NCI-H446 (cell line): ENCODE data around the gene PTBP1.

Experiments
- DNase-seq, 2 experiments: peaks; one replicate each; lab custom pipeline; 2025; lab: John Stamatoyannopoulos, UW

Gene PTBP1

DNA sequence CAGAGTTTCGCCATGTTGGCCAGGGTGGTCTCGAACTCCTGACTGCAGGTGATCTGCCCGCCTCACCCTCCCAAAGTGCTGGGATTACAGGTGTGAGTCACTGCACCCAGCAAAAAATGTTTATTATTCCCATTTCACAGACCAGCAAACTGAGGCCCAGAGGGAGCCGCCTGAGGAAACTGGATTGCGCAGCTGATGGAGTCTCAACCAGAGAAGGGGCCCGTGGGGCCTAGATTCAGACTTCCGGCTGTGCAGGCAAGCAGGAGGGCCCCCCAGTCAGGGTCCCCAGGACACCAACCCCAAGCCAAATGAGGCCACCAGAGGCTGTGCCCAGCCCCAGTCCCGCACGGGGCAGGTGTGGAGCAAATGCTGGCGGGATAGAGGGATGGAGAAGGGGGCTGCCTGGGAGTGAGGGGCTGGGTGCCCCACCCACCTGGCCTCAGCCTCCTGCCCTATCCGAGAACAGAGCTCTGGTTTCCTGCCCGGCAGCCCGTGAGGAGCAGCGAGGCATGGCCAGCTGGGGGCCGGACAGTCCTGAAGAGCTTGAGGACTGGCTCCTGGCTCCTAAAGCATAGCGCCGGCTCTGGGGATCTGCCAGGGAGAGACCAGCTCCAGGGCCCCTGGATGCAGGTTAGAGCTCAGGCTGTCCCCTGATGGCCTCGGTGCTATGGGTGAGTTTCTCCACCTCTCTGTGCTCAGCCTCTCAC, 24.4 kb upstream of the PTBP1 start:
- DNase-seq = no peak

DNA sequence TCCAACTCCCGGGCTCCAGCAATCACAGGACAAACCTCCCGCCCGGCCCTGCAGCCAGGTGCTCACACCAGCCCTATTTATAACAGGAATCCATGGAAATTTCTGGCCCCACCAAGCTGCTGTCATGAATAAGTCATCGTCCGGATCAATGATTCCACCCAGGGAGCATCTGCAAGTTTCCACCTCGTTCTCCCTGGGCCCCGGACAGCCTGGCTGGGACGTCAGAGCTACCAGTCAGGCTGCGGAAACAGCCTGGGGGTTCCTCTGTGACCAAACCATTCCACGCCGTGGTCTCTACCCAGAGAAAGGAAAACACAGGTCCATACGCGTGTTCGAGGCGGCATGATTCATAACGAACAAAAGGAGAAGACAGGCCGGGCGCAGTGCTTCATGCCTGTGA, 20.7 kb upstream of the PTBP1 start:
- DNase-seq = no peak

DNA sequence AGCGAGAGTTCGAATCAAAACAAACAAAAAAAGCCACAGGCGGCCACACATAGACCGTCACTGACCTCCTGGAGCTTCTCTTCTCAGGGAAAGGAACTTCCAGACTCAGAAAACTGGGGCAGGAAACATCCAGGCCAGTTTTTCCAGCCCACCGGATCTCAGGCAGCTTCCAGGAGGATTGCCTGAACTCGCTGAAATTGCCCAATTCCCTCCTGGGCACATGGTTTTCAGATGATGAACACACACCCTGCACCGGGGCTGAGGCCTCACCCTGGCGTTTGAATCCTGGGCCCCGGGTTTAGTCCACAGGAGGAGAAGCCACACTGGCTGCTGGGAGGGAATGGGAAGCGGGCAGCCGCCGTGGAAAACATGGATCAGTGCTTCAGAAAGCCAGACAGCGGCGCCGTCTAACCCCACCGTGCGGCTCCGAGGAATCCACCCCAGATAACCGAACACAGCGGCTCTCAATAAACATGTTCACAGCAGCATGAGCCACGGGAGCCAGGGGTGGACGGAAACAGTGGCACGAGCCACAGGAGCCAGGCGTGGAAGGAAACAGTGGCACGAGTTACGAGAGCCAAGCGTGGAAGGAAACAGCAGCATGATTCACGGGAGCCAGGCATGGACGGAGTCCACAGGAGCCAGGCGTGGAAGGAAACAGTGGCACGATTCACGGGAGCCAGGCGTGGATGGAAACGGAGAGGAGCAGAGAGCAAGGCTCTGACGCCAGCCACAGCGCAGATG, 18.2 kb upstream of the PTBP1 start:
- DNase-seq = peak in 1 of 2 experiments; percentile 38

DNA sequence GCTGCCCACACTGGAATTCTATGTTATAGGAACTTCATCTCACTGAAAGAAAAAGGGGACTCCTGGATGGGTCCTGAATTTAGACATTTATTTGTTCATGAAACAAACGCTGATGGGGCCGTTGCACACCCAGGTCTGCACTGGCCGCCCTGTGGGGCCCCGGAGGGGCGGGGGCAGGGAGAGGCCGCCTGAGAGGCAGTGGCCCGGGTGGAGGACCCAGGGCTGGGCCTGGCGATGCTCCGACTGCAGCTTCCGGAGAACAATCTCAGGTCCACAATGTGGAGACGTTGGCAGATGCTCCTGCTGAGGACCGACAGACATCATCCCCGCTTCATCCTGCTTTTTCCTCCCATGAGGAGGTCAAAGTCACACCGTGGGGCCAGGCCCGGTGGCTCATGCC, 16.3 kb upstream of the PTBP1 start:
- DNase-seq = no peak

DNA sequence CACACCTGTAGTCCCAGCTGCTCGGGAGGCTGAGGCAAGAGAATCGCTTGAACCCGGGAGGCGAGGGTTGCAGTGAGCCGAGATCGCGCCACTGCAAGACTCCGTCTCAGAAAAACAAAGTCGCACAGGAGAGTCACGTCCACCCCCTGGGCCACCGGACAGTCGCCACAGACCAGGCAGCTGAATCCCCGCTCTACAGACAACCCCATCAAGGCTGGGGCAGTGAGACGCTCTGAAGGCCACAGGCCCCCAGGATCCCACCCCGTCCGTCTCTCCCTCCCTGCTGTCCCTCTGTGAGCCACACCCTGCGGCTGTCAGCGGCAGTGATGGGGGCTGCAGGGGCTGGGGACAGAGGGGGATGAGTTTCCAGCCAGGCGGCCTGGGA, 15.5 kb upstream of the PTBP1 start:
- DNase-seq = no peak

DNA sequence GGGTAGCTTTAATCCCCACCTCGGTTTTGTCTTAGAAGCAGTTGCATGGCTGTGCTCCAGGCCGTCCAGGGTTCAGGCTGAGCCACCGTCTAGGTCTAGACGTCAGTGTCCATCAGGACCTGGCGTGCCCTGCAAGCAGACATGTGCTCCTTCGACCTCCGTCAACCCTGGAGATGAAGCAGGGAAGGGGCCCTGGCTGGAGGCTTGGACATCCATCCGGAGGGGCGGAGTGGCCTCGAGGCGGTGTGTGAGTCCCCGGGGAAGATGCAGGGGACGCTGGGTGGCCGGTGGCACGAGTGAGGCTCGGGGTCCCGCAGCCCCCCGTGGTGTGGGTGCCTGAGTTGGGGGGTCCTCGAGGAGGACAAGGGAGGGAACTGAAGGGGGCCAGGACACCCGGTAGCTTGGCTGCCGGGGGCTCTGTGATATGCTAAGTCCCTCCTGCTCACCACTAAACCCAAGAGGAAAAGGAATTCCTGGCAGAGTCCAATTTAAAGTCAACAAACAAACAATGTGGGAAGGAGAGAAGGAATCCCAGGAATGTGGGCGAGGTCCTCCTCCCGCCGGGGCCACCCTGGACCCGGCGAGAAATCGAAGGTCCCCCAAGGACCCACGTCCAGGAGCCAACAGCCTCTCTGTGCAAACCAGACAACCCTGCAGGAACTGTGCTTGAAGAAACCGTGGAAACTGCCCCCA, 14.9 kb upstream of the PTBP1 start:
- DNase-seq = no peak

DNA sequence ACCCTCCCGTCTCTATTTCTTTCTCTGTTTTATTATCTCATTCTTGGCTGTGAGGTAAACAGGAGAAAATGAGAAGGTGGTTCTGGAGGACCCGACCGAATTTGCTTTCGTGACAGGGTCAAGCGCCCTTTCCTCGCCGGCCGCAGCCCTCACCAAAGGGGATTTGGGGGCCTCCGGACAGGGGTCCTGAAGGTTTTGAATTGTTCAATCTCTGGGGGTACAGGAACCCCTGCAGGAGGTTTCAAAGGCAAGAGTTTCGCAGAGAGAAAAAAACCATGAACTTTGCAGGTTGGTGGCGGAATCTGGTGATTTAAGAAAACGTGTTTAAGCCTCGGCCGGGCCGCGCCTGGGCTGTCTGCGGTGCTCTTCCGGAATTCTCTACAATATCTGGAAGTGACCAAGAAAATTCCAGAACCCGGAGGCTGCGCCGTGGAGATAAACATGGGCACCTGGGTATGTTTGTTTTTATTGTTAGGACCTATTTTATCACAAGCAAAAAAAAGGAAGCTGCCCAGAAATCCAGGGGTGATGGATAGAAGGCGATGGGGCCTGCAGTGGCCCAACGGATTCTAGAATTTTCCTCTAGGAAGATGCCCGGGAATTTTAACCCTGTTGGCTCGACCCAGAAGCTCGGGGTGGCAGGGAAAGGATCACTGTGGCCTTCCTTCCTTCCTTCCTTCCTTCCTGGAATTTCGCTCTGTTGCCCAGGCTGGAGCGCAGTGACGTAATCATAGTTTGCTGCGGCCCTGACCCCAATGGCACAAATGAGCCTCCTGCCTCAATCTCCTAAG, 14.2 kb upstream of the PTBP1 start:
- DNase-seq = no peak

DNA sequence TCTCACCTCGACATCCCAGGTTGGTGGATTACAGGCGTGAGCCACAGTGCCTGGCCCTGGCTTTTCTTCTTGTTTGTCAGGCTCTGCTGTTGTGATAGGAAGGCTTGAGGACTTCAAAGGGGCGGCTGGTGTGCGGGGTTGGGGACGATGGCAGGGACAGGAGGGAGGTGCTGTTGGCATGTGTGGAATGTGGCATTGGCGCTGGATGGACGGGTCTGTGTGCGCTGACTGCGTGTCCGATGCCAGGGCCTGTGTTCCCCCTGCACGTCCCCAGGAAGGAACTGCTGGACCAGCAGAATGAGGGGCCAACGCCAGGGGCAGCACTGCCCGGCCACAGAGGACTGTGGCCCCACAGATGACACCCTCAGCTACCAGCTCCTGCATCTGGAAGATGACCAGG, 12.7 kb upstream of the PTBP1 start:
- DNase-seq = no peak

DNA sequence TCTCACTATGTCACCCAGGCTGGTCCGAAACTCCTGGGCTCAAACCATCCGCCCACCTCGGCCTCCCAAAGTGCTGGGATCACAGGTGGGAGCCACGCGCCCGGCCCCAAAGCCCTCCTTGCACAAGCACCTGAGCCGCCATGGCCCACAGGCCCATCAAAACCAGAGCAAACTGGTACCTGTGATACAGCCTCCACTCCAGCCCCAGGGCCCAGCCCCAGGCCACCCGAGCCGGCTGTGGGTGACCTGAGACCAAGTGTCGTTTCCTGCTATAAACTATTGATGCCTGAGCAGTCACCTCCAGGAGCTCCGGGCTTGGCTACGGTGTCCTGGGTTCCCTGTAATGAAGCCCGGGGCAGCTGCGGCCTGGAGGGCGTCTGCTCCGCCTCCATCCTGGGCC, 9.7 kb upstream of the PTBP1 start:
- DNase-seq = no peak

DNA sequence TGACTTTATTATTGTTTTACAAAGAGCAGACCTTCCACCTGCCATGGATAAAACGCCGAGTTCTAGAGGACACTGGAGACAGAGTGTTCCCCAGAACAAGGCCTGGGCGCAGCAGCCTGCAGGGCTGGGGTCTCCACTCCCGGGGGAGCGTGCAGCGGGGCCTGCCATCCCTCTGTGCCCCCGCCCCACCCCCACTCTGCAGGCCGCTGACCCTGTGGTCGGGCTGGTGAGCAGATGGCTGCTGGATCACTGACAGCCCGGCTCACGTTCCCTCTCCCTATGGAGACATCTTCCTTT, 8.6 kb upstream of the PTBP1 start:
- DNase-seq = no peak

DNA sequence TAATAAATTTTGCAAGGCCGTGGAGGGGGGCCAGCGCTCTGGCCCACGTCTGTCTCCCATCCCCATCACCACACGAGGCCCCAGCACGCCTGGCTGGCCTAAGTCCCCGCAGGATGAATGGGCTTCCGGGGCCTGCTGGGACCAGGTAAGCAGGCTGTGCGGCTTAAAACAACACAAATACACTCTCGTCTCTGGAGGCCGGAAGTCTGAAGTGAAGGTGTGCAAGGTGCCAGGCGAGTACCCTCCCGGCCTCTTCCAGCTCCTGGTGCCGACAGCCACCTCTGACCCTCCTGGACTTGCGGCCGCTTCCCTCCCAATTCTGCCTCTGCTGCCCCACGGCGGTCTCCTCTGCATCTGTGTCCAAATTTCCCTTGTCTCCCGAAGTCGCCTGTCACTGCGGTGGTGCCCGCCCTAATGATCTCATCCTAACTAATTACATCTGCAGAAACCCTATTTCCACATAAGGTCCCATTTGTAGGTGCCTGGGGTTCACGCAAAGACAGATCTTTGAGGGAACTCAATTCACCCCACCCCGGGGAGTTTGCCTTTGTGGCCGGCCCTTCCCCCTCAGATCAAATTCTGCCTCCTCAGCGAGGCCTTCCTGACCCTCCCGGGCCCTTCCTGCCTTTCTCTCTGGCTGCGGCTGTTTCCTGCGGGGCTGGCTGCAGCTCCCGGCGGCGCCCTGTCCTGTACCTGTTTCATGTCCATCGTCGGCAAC, 8.1 kb upstream of the PTBP1 start:
- DNase-seq = no peak

DNA sequence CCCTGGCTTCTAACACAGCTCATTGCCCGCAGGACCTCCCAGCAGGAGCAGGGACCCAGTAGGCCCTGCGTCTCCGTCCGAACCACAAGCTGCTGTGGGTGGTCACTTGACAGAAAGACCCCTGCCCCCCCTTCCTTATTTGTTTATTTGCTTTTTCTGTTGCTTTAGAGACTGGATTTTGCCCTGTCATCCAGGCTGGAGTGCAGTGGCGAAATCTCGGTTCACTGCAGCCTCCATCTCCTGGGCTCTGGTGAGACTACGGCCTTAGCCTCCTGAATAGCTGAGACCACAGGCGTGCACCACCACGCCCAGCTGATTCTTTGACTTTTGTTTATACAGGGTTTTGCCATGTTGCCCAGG, 7.6 kb upstream of the PTBP1 start:
- no peak for DNase-seq

DNA sequence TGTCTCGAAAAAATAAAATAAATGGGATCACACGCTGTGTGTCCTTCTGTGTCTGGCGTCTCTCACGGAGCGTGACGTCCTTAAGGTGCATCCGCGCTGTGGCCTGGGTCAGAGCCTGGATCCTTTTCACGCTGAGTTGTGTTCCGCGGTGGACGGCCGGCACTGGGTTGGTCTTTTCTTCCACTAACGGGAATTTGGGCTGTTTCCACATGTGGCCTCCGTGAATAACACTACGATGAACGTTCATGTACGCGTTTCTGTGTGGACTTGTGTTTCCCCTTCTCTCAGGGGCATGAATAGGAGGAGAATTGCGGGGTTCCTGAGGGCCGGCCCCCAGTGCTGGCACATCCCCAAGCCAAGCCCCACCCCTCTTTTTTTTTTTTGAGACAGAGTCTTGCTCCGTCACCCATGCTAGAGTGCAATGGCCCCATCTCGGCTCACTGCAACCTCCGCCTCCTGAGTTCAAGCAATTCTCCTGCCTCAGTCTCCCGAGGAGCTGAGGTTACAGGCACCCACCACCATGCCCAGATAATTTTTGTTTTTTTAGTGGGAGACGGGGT, 6.2 kb upstream of the PTBP1 start:
- DNase-seq = no peak

DNA sequence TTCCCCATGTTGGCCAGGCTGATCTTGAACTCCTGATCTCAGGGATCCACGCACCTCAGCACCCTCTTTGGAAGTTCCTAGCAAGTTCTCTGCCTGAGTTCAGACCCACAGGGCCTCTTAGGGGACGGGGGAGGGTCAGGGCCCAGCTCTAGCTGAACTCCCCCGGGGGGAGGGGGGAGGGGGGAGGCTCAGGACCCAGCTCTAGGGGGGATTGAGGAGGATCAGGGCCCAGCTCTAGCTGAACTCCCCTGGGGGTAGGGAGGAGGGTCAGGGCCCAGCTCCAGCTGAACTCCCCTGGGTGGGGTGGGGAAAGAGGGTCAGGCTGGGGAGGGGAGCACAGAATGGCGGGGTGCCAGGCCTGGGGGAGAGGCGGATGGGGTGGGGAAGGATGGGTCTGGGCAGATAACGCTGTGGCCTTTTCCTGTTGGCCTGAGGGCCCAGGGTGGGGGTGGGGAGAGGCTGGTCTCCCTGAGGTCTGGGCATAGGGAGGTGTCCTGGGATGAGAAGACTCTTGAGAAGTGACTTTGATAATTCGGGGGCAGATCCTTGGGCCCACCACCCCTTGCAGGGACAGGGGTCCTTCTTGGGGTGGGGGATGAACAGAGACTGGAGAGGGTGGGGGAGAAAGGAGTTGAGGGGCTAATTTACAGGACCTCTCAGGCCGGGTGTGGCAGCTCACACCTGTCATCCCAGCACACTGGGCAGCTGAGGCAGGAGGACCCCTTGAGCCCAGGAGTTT, 5.5 kb upstream of the PTBP1 start:
- DNase-seq = no peak

DNA sequence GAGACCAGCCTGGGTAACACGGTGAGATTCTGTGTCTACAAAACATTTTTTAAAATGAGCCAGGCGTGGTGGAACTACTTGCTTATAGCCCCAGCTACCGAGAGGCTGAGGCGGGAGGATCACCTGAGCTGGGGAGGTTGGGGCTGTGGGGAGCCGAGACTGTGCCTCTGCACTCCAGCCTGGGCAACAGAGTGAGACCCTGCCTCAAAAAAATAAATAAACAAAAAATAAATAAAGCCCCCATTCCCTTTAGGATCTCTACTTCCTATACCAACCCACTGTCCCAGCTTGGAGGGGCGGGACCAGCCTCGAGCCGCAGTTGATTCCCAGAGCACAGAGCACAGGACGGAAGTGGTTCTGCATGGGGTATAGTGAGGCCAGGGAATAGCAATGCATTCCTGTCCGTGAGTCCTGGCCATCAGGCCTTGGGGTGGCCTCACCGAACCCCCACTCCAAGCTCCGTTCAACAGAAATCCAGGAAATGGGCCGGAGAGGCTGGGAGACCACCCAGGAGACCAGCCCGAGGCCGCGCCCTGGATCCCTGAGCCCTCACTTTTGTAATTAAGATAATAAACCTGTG, 4.9 kb upstream of the PTBP1 start:
- no peak for DNase-seq

DNA sequence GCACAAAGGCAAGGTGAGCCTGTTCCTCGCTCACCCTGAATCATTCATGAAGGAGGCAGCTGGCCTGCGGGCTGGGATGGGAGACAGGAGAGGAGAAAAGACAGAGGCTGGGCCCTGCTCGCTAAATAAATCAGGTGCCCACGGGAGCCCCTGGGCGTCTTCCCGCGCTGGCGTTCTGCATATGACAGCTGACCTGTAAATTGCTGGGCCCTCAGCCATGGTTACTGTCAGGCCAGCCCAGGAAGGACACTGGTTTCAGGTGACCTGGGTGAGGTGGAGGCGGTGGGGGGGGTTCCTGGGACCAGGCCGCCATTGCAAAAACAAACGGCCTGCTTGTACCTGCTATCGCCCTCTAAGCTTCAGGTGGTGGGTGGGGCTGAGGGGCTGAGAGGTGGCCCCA, 3.4 kb upstream of the PTBP1 start:
- no peak for DNase-seq

DNA sequence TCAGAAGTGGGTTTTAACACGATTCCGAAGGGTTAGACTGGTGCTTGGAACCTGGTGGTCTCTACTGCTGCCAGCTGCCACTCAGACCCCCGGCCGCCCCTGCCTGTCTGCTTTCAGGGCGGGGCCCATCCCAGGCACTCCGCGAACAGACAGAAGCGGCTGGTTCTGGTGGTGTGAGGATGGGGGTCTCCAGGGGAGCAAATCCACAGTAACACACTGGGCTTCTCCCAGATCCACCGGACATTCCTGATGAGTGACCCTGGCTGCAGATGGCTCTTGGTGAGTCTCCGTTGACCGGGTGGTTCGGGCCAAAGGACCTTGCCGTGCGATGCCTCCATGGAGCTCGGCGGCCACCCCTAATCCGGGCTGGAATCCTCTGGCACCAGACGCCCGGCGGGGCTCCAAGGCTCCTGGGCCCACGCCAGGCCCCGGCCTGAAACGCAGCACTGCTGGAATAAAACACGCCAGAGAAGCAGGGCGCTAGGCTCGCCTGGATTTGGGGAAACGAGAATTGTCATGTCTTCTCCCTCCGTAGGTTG, 2.1 kb upstream of the PTBP1 start:
- DNase-seq = no peak

DNA sequence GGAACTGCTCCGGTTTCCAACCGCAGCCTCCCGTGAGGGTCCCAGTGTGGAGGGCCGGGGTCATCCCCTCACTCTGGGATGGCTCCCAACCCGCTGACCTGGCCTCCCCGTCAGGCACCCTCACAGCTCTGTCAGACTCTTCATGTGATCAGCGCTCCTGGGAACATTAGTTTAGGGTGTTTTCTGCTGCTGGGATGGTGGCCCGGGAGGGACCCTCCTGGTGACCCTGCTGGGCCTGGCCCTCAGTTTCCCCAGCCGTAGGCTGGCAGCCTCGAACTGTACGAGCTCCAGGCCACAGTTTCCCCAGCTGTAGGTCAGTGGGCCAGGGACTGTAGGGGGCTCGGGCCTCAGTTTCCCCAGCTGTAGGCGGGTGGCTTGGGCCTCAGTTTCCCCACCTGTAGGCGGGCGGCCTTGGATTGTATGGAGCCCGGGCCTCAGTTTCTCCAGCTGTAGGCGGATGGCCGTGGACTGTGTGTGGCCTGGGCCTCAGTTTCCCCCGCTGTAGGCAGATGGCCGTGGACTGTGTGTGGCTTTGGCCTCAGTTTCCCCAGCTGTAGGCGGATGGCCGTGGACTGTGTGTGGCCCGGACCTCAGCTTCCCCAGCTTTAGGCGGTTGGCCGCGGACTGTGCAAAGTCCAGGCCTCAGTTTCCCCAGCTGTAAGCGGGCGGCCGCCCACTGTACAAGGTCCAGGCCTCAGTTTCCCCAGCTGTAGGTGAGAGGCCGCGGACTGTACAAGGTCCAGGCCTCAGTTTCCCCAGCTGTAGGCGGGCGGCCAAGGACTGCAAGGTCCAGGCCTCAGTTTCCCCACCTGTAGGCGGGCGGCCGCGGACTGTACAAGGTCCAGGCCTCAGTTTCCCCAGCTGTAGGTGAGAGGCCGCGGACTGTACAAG, 1.3 kb upstream of the PTBP1 start:
- DNase-seq = no peak
